ENCODE measurements around the gene TTC38. TPM values are rescaled to one million over a fixed set of nuclear protein-coding genes. Genes with fewer than 3 reads are reported as not detected.
A peak's percentile ranks its signal among the peaks of the same experiment; 100 is the strongest.

TTC38 gene
- total RNA-seq, 1 donor from 2014 or later = 9.8 TPM

GRCh38 chr22:46296257-46297150, 28.7 kb downstream of the TTC38 start, which contains the start of gene GTSE1:
TSS of gene GTSE1 (plus strand) at chr22:46296870. CDS start at chr22:46297401, 531 bp downstream.
- Mint-ChIP-seq H3K4me1 (peaks cover 48% of the 10 kb centered on the region), H3K27ac (peak within 1 kb of the TSS; percentile 98), H3K36me3 (ENCODE audit: low read depth) (peaks cover 2% of the 10 kb centered on the region), H3K4me3 (peak within 1 kb of the TSS; percentile 89), H3K27me3 (no peaks in the 10 kb centered on the region), H3K9me3 (no peaks in the 10 kb centered on the region)
- no peak for TF ChIP-seq CTCF (IDR thresholded peaks at IDR 0.05)
- DNase-seq (peak; percentile 87), ATAC-seq (ENCODE audit: low read depth) (peak; percentile 97)
- intact Hi-C loops (cut with micrococcal nuclease) = loop anchor here (1.0 to 10.0 kb wide), 6 partner anchors 38 to 302 kb away; partner anchors contain the start of genes CDPF1 and TRMU
- POLR2A ChIA-PET = interaction anchor here (0.6 to 2.1 kb wide), 18 partner anchors 8 to 315 kb away, joined by 3 to 29 read pairs (median 4); partner anchors contain the start of genes CDPF1, TRMU and TTC38
- CTCF ChIA-PET = interaction anchor here (1.1 to 2.5 kb wide), 6 partner anchors 10 to 180 kb away, joined by 3 to 16 read pairs (median 4); partner anchors contain the start of gene TTC38

- DNase-seq (no peak), ATAC-seq (ENCODE audit: low read depth) (no peak)
- intact Hi-C loops (cut with micrococcal nuclease) = loop anchor here (2.0 to 10.0 kb wide), 3 partner anchors 38 to 302 kb away; partner anchors contain the start of gene TRMU
- Mint-ChIP-seq H3K27me3 (no peaks in the 10 kb centered on the region), H3K36me3 (ENCODE audit: low read depth) (peaks cover 2% of the 10 kb centered on the region), H3K4me1 (peaks cover 46% of the 10 kb centered on the region), H3K27ac (no peak overlapping the region), H3K9me3 (no peaks in the 10 kb centered on the region), H3K4me3 (peak overlapping the region; percentile 70)
- POLR2A ChIA-PET = interaction anchor here (1.0 to 2.1 kb wide), 6 partner anchors 11 to 262 kb away, joined by 3 to 29 read pairs (median 9); partner anchors contain the start of genes CDPF1 and TTC38
- CTCF ChIA-PET = interaction anchor here (2.3 to 2.5 kb wide), 2 partner anchors 175 to 180 kb away, joined by 8 to 16 read pairs; no protein-coding TSS in a partner anchor
- TF ChIP-seq CTCF (IDR thresholded peaks at IDR 0.05) = no peak
Measured at GRCh38 chr22:46297151-46297812, 29.5 kb downstream of the TTC38 start.

DNA sequence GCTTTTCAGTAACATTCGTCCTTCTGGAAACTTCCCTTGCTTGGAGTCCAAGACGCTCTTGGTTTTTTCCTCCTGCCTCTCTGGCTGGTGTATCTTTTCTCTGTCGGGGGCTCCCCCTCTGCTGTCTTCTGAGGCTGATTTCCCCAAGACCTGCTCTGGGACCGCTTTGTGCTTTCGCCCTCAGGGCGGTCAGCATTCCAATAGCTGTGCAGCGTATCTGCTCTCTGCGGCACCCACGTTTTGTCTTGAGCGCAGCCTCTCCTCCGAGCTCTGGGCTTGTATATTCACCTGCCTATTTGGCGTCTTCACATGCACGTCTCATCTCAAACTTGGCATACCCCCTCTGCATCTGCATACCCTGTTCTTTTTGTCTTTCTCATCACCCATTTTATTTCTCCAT, 31.3 kb downstream of the TTC38 start:
- H3K27me3 Mint-ChIP-seq = no peaks in the 10 kb centered on the region
- intact Hi-C loops (cut with micrococcal nuclease) = loop anchor here (10.0 kb wide), 1 partner anchor 304 kb away; no protein-coding TSS in a partner anchor
- no peak overlapping the region for H3K4me3 Mint-ChIP-seq
- no peaks in the 10 kb centered on the region for H3K9me3 Mint-ChIP-seq
- DNase-seq = no peak
- ChIA-PET CTCF (no interaction called here), POLR2A (interaction anchor here (0.8 kb wide), 1 partner anchor 37 kb away, joined by 3 read pairs; the partner anchor contains the start of gene TRMU)
- H3K4me1 Mint-ChIP-seq = peaks cover 27% of the 10 kb centered on the region
- no peak overlapping the region for H3K27ac Mint-ChIP-seq
- ATAC-seq (ENCODE audit: low read depth) = no peak
- TF ChIP-seq CTCF (IDR thresholded peaks at IDR 0.05) = no peak
- peaks cover 2% of the 10 kb centered on the region for H3K36me3 Mint-ChIP-seq (ENCODE audit: low read depth)

- CTCF ChIA-PET = no interaction called here
- no peak for ATAC-seq (ENCODE audit: low read depth)
Measured at GRCh38 chr22:46300491-46300890, 32.7 kb downstream of the TTC38 start.

More at GRCh38 chr22:46300491-46300890, 32.7 kb downstream of the TTC38 start:
- H3K27me3 Mint-ChIP-seq = no peaks in the 10 kb centered on the region
- TF ChIP-seq CTCF (IDR thresholded peaks at IDR 0.05) = no peak
- no peaks in the 10 kb centered on the region for H3K9me3 Mint-ChIP-seq
- peaks cover 18% of the 10 kb centered on the region for H3K4me1 Mint-ChIP-seq
- H3K36me3 Mint-ChIP-seq (ENCODE audit: low read depth) = peaks cover 2% of the 10 kb centered on the region
- intact Hi-C loops (cut with micrococcal nuclease) = no loop called here
- no peak overlapping the region for H3K4me3 Mint-ChIP-seq
- POLR2A ChIA-PET = no interaction called here
- DNase-seq = no peak
- no peak overlapping the region for H3K27ac Mint-ChIP-seq

Measured in activated B cell treated with CpG ODN at 0.5 μM for 24 hours (primary cell).